WTC11 (cell line): ENCODE results near the gene CEP85L. TPM values are rescaled to one million over a fixed set of nuclear protein-coding genes. Genes with fewer than 3 reads are reported as not detected.

Experiments used
- ATAC-seq: fragments of 200-7000 bp; cut with Tn5 transposase; 2 replicates; pipeline ENCODE4 v1.10.0; 2021; ENCODE audit warnings: mild to moderate bottlenecking, moderate library complexity
- CTCF ChIA-PET: fragments of 300-600 bp; sonication (Branson Sonifier 250); formaldehyde crosslinking; loops from one replicate; lab custom pipeline; 2021; ENCODE audit warnings: antibody characterized with exemption; lab: Charles Lee
- POLR2A ChIA-PET: fragments of 350-600 bp; sonication (Branson Sonifier 250); formaldehyde crosslinking; loops from one replicate; lab custom pipeline; 2021; ENCODE audit warnings: antibody characterized with exemption; lab: Charles Lee
- DNase-seq: peaks from one replicate; pipeline ENCODE4 v3.0.0; 2021; ENCODE audit warnings: low spot score
- H3K27ac Mint-ChIP-seq: 2 replicates; pipeline ENCODE4 v1.8.0; 2021; ENCODE audit warnings: mixed read lengths
- H3K27me3 Mint-ChIP-seq: 2 replicates; pipeline ENCODE4 v1.8.0; 2021; ENCODE audit warnings: low read depth, mild to moderate bottlenecking, moderate library complexity, mixed read lengths
- H3K36me3 Mint-ChIP-seq: 2 replicates; pipeline ENCODE4 v1.8.0; 2021; ENCODE audit warnings: mixed read lengths
- H3K4me1 Mint-ChIP-seq: 2 replicates; pipeline ENCODE4 v1.8.0; 2022; ENCODE audit warnings: mixed read lengths
- H3K4me3 Mint-ChIP-seq: 2 replicates; pipeline ENCODE4 v1.8.0; 2021; ENCODE audit warnings: mild to moderate bottlenecking, moderate library complexity, mixed read lengths
- H3K9me3 Mint-ChIP-seq: 2 replicates; pipeline ENCODE4 v1.8.0; 2021; ENCODE audit warnings: mixed read lengths
- AFF4 ChIP-seq: sonication (generic); formaldehyde crosslinking; IDR thresholded peaks from 2 replicates; pipeline ENCODE4 v1.8.1; 2023; ENCODE audit warnings: mild to moderate bottlenecking, missing genetic modification reagents, borderline replicate concordance
- ATF1 ChIP-seq: sonication (generic); formaldehyde crosslinking; IDR thresholded peaks from 2 replicates; pipeline ENCODE4 v1.8.1; 2023; ENCODE audit warnings: mild to moderate bottlenecking, moderate library complexity, missing genetic modification reagents
- CREB1 ChIP-seq: sonication (generic); formaldehyde crosslinking; IDR thresholded peaks from 2 replicates; pipeline ENCODE4 v1.8.0; 2023; ENCODE audit warnings: mild to moderate bottlenecking, missing genetic modification reagents
- CREM ChIP-seq: sonication (generic); formaldehyde crosslinking; IDR thresholded peaks from 2 replicates; pipeline ENCODE4 v1.8.1; 2022; ENCODE audit warnings: mild to moderate bottlenecking, missing genetic modification reagents, moderate library complexity
- E2F4 ChIP-seq: sonication (generic); formaldehyde crosslinking; IDR thresholded peaks from 2 replicates; pipeline ENCODE4 v1.8.1; 2022; ENCODE audit warnings: low read depth, mild to moderate bottlenecking, moderate library complexity, missing genetic modification reagents, borderline replicate concordance
- ELF4 ChIP-seq: sonication (generic); formaldehyde crosslinking; IDR thresholded peaks from 2 replicates; pipeline ENCODE4 v1.8.1; 2022; ENCODE audit warnings: low read depth, mild to moderate bottlenecking, moderate library complexity, missing genetic modification reagents
- HMGXB4 ChIP-seq: sonication (generic); formaldehyde crosslinking; IDR thresholded peaks from 2 replicates; pipeline ENCODE4 v1.8.1; 2023; ENCODE audit warnings: mild to moderate bottlenecking, moderate library complexity, missing genetic modification reagents
- IRF1 ChIP-seq: sonication (generic); formaldehyde crosslinking; IDR thresholded peaks from 2 replicates; pipeline ENCODE4 v1.8.0; 2023; ENCODE audit warnings: missing genetic modification reagents
- JAZF1 ChIP-seq: fragments of 250-450 bp; sonication (Bioruptor Pico); IDR thresholded peaks from 2 replicates; pipeline ENCODE4 v1.9.0; 2021; ENCODE audit warnings: moderate library complexity, mild to moderate bottlenecking, inconsistent platforms
- NR1H2 ChIP-seq: sonication (generic); formaldehyde crosslinking; IDR thresholded peaks from 2 replicates; pipeline ENCODE4 v1.9.0; 2021; ENCODE audit warnings: mild to moderate bottlenecking, moderate library complexity, missing genetic modification reagents
- SMAD3 ChIP-seq: sonication (generic); formaldehyde crosslinking; IDR thresholded peaks from 2 replicates; pipeline ENCODE4 v1.8.0; 2022; ENCODE audit warnings: missing genetic modification reagents, mild to moderate bottlenecking, borderline replicate concordance
- SMAD4 ChIP-seq: sonication (generic); formaldehyde crosslinking; IDR thresholded peaks from 2 replicates; pipeline ENCODE4 v1.8.0; 2022; ENCODE audit warnings: mild to moderate bottlenecking, missing genetic modification reagents
- TP53 ChIP-seq: sonication (generic); formaldehyde crosslinking; IDR thresholded peaks from 2 replicates; pipeline ENCODE4 v1.8.1; 2023; ENCODE audit warnings: mild to moderate bottlenecking, missing genetic modification reagents
- USF1 ChIP-seq: sonication (generic); formaldehyde crosslinking; IDR thresholded peaks from 2 replicates; pipeline ENCODE4 v1.8.0; 2022; ENCODE audit warnings: mild to moderate bottlenecking, missing genetic modification reagents
- ZMAT4 ChIP-seq: fragments of 250-450 bp; sonication (Bioruptor Pico); IDR thresholded peaks from 2 replicates; pipeline ENCODE4 v1.9.0; 2021; ENCODE audit warnings: mild to moderate bottlenecking
- ZNF671 ChIP-seq: fragments of 250-450 bp; sonication (Bioruptor Pico); IDR thresholded peaks from 2 replicates; pipeline ENCODE4 v1.8.0; 2021; ENCODE audit warnings: mild to moderate bottlenecking
- total RNA-seq: library from RNA; stranded (reverse); gene quantifications from 3 replicates; pipeline ENCODE4 v1.2.3, GENCODE V29; 2021
- TF ChIP-seq, protein P1 (sequence below): sonication (generic); formaldehyde crosslinking; IDR thresholded peaks from 2 replicates; pipeline ENCODE4 v1.8.0; 2022; ENCODE audit warnings: mild to moderate bottlenecking, missing genetic modification reagents
- TF ChIP-seq, protein P2 (sequence below): sonication (generic); formaldehyde crosslinking; IDR thresholded peaks from 2 replicates; pipeline ENCODE4 v1.8.0; 2022; ENCODE audit warnings: mild to moderate bottlenecking, missing genetic modification reagents
- TF ChIP-seq, protein P3 (sequence below): sonication (generic); formaldehyde crosslinking; IDR thresholded peaks from 2 replicates; pipeline ENCODE4 v1.8.0; 2022; ENCODE audit warnings: mild to moderate bottlenecking, missing genetic modification reagents

The CEP85L gene
- total RNA-seq, 1 experiment from 2014 or later: 32.5 TPM

DNA sequence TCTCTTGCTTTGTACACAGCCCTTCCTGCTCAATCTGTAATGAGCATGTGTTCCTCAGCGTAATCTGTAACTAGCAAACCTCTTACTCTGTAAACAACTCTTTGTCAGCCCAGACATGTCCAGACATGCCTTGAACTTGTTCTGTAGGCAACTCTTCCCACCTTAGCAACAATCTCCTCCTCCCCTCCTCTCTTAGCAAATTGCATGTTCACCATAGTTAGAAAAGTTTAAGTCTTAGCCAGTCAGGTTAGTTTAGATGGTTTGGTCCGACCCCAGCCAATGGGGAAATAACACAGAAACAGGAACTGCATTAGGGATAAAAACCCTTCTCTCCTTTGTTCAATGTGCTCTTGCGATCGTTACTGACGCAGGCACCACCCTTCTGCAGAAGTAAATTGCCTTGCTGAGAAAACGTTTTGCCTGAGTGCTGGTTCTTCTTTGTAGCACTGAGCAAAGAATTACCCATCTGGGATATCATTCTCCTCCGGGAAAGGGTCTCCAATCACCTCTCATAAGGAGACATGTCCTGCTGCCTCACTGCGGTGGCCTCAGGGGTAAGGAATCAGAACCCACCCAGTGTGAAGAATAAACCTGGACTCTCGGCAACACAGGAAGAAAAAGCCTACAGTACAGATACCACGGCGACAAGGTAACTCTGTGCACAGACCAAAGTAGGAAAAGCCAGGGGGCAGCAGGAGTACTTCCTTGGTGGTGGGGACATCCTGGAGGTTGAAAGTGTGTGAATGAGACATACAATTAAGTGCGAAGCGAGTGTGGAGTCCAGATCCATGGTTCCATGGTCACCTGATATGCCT is 77.1 kb downstream of the CEP85L start (continued):
- no peak for TF ChIP-seq E2F4
- TF ChIP-seq NR1H2: no peak
- no peak for TF ChIP-seq IRF1 (CRISPR knock-in tag)
- TF ChIP-seq, protein P1, sequence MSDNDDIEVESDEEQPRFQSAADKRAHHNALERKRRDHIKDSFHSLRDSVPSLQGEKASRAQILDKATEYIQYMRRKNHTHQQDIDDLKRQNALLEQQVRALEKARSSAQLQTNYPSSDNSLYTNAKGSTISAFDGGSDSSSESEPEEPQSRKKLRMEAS (CRISPR knock-in tag): no peak
- TF ChIP-seq, protein P2, sequence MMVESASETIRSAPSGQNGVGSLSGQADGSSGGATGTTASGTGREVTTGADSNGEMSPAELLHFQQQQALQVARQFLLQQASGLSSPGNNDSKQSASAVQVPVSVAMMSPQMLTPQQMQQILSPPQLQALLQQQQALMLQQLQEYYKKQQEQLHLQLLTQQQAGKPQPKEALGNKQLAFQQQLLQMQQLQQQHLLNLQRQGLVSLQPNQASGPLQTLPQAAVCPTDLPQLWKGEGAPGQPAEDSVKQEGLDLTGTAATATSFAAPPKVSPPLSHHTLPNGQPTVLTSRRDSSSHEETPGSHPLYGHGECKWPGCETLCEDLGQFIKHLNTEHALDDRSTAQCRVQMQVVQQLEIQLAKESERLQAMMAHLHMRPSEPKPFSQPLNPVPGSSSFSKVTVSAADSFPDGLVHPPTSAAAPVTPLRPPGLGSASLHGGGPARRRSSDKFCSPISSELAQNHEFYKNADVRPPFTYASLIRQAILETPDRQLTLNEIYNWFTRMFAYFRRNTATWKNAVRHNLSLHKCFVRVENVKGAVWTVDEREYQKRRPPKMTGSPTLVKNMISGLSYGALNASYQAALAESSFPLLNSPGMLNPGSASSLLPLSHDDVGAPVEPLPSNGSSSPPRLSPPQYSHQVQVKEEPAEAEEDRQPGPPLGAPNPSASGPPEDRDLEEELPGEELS (CRISPR knock-in tag): no peak

- CTCF ChIA-PET: interaction anchor here (1.4 to 1.8 kb wide), 2 partner anchors 10 to 230 kb away, joined by 4 to 5 read pairs; no protein-coding TSS in a partner anchor
- Mint-ChIP-seq H3K36me3 (peaks cover 30% of the 10 kb centered on the region), H3K27ac (no peak overlapping the region)
These were observed 80.3 kb downstream of the CEP85L start for GRCh38 chr6:118571121-118571520.

GRCh38 chr6:118569498-118569897 is 81.9 kb downstream of the CEP85L start:
- H3K4me1 Mint-ChIP-seq: peaks cover 13% of the 10 kb centered on the region
- peaks cover 12% of the 10 kb centered on the region for H3K9me3 Mint-ChIP-seq
- H3K36me3 Mint-ChIP-seq: peaks cover 13% of the 10 kb centered on the region
- DNase-seq (no peak), ATAC-seq (no peak)
- ChIA-PET CTCF (no interaction called here), POLR2A (no interaction called here)
- peaks cover 2% of the 10 kb centered on the region; the same call in 1 of the 2 replicates for H3K27me3 Mint-ChIP-seq
- no peak overlapping the region for H3K27ac Mint-ChIP-seq
- H3K4me3 Mint-ChIP-seq: 0 out of 2 replicates have a peak overlapping the region, but pooled peaks have one; percentile 18
- TF ChIP-seq ATF1 (CRISPR knock-in tag) (no peak), ZMAT4 (CRISPR knock-in tag) (no peak), TP53 (CRISPR knock-in tag) (no peak), CREM (CRISPR knock-in tag) (no peak), SMAD4 (no peak), AFF4 (CRISPR knock-in tag) (no peak), HMGXB4 (CRISPR knock-in tag) (no peak), ZNF671 (CRISPR knock-in tag) (no peak), CREB1 (CRISPR knock-in tag) (no peak)

More at GRCh38 chr6:118571121-118571520, 80.3 kb downstream of the CEP85L start:
- H3K27me3 Mint-ChIP-seq: peaks cover 2% of the 10 kb centered on the region; the same call in 1 of the 2 replicates
- TF ChIP-seq ATF1 (CRISPR knock-in tag) (no peak), JAZF1 (CRISPR knock-in tag) (no peak), USF1 (CRISPR knock-in tag) (no peak), SMAD3 (no peak), ELF4 (CRISPR knock-in tag) (no peak)
- TF ChIP-seq, protein P3, sequence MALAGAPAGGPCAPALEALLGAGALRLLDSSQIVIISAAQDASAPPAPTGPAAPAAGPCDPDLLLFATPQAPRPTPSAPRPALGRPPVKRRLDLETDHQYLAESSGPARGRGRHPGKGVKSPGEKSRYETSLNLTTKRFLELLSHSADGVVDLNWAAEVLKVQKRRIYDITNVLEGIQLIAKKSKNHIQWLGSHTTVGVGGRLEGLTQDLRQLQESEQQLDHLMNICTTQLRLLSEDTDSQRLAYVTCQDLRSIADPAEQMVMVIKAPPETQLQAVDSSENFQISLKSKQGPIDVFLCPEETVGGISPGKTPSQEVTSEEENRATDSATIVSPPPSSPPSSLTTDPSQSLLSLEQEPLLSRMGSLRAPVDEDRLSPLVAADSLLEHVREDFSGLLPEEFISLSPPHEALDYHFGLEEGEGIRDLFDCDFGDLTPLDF (CRISPR knock-in tag): no peak
- TF ChIP-seq, protein P1 (CRISPR knock-in tag): no peak
- POLR2A ChIA-PET: no interaction called here
- no peak for DNase-seq
- H3K9me3 Mint-ChIP-seq: peaks cover 29% of the 10 kb centered on the region
- peak overlapping the region; percentile 35 for H3K4me3 Mint-ChIP-seq
- no peak for ATAC-seq
- peaks cover 3% of the 10 kb centered on the region for H3K4me1 Mint-ChIP-seq
